IMR-90 (cell line): ENCODE measurements around the gene SMIM9. TPM values are rescaled to one million over a fixed set of nuclear protein-coding genes. Genes with fewer than 3 reads are reported as not detected.

ENCODE experiments used
- ATAC-seq: fragments of 200-7000 bp; cut with Tn5 transposase; 2 replicates; pipeline ENCODE4 v1.9.1; 2020; ENCODE audit warnings: low read depth, mild to moderate bottlenecking, moderate library complexity
- BruUV-seq: library from RNA; stranded (reverse); fragments of 400-500 nt; replicated peaks from 2 replicates; lab custom pipeline; 2021; lab: Mats Ljungman, UMichigan
- CTCF ChIA-PET: fragments of 300-600 bp; formaldehyde crosslinking; extraction: SDS; loops from one replicate; lab custom pipeline; 2021; ENCODE audit warnings: antibody characterized with exemption; lab: Yijun Ruan, JAX
- POLR2A ChIA-PET: fragments of 300-600 bp; sonication (Branson Sonifier 250); formaldehyde crosslinking; loops from one replicate; lab custom pipeline; 2022; ENCODE audit warnings: antibody characterized with exemption; ENCODE audit not compliant: unreplicated experiment; lab: Charles Lee
- DNase-seq: peaks from one replicate; pipeline ENCODE4 v3.0.0; 2013
- H2AFZ ChIP-seq: replicated peaks from 2 replicates; pipeline ENCODE3; 2013; ENCODE audit warnings: low read length, mild to moderate bottlenecking; ENCODE audit not compliant: poor library complexity
- H2AK5ac ChIP-seq: 2 replicates; pipeline ENCODE4 v1.6.1; 2013; ENCODE audit warnings: low read depth, low read length, inconsistent platforms
- H2AK9ac ChIP-seq: replicated peaks from 2 replicates; pipeline ENCODE3; 2013; ENCODE audit warnings: mild to moderate bottlenecking, low read depth, low read length, moderate library complexity; ENCODE audit not compliant: poor library complexity
- H2BK120ac ChIP-seq: 2 replicates; pipeline ENCODE4 v1.6.1; 2013; ENCODE audit warnings: low read depth, low read length, inconsistent platforms
- H2BK15ac ChIP-seq: 3 replicates; pipeline ENCODE4 v1.6.1; 2013; ENCODE audit warnings: low read depth, low read length, inconsistent platforms
- H2BK20ac ChIP-seq: 2 replicates; pipeline ENCODE4 v1.6.1; 2013; ENCODE audit warnings: low read depth, mild to moderate bottlenecking, inconsistent platforms, low read length, moderate library complexity
- H2BK5ac ChIP-seq: 2 replicates; pipeline ENCODE4 v1.6.1; 2013; ENCODE audit warnings: mild to moderate bottlenecking, low read depth, low read length, inconsistent platforms; ENCODE audit not compliant: poor library complexity, severe bottlenecking
- H3K14ac ChIP-seq: replicated peaks from 2 replicates; pipeline ENCODE4 v1.6.1; 2013; ENCODE audit warnings: low read depth, low read length, inconsistent platforms
- H3K18ac ChIP-seq: 2 replicates; pipeline ENCODE4 v1.6.1; 2013; ENCODE audit warnings: low read depth, low read length, control low read depth
- H3K23ac ChIP-seq: 2 replicates; pipeline ENCODE4 v1.6.1; 2013; ENCODE audit warnings: low read depth, low read length, inconsistent platforms
- H3K27ac ChIP-seq: 2 replicates; pipeline ENCODE4 v1.5.1; 2013; ENCODE audit warnings: mild to moderate bottlenecking, control low read depth, low read length; ENCODE audit not compliant: insufficient read depth
- H3K27me3 ChIP-seq: 2 replicates; pipeline ENCODE4 v1.6.1; 2013; ENCODE audit warnings: low read length; ENCODE audit not compliant: control insufficient read depth, insufficient read depth
- H3K36me3 ChIP-seq: 2 replicates; pipeline ENCODE4 v1.6.1; 2013; ENCODE audit warnings: low read length, mixed read lengths; ENCODE audit not compliant: control insufficient read depth, insufficient read depth
- H3K4ac ChIP-seq: 2 replicates; pipeline ENCODE4 v1.6.1; 2013; ENCODE audit warnings: low read depth, low read length, inconsistent platforms
- H3K4me1 ChIP-seq: 2 replicates; pipeline ENCODE4 v1.6.1; 2013; ENCODE audit warnings: low read length, mixed read lengths; ENCODE audit not compliant: control insufficient read depth, insufficient read depth
- H3K4me2 ChIP-seq: 2 replicates; pipeline ENCODE4 v1.6.1; 2013; ENCODE audit warnings: low read depth, mild to moderate bottlenecking, control low read depth, low read length, moderate library complexity
- H3K4me3 ChIP-seq: 2 replicates; pipeline ENCODE4 v1.5.1; 2013; ENCODE audit warnings: low read depth, mild to moderate bottlenecking, control low read depth, low read length, moderate library complexity; ENCODE audit not compliant: insufficient read depth
- H3K56ac ChIP-seq: 2 replicates; pipeline ENCODE4 v1.6.1; 2013; ENCODE audit warnings: low read length, inconsistent platforms; ENCODE audit not compliant: insufficient read depth; ENCODE audit errors: extremely low read depth
- H3K79me1 ChIP-seq, 2 experiments: 2 replicates each; pipeline ENCODE4 v1.6.1; 2013; ENCODE audit warnings: low read length in 2 of 2, inconsistent platforms in 1 of 2, low read depth in 1 of 2
- H3K9ac ChIP-seq: 2 replicates; pipeline ENCODE4 v1.6.1; 2013; ENCODE audit warnings: low read depth, low read length, control low read depth
- H3K9me1 ChIP-seq: 2 replicates; pipeline ENCODE4 v1.6.1; 2013; ENCODE audit warnings: low read length, inconsistent platforms; ENCODE audit not compliant: insufficient read depth
- H3K9me3 ChIP-seq: 2 replicates; pipeline ENCODE4 v1.6.1; 2013; ENCODE audit warnings: low read length; ENCODE audit not compliant: control insufficient read depth, insufficient read depth
- H4K20me1 ChIP-seq: 2 replicates; pipeline ENCODE4 v1.6.1; 2013; ENCODE audit warnings: low read length, inconsistent platforms; ENCODE audit not compliant: insufficient read depth
- H4K5ac ChIP-seq: 2 replicates; pipeline ENCODE4 v1.6.1; 2013; ENCODE audit warnings: mild to moderate bottlenecking, low read depth, low read length, control low read depth
- H4K8ac ChIP-seq, 2 experiments: 2 replicates each; pipeline ENCODE4 v1.6.1; 2013; ENCODE audit warnings: low read depth in 2 of 2, low read length in 2 of 2, control low read depth in 1 of 2, inconsistent platforms in 1 of 2
- H4K91ac ChIP-seq: 2 replicates; pipeline ENCODE4 v1.6.1; 2013; ENCODE audit warnings: low read depth, low read length, inconsistent platforms; ENCODE audit not compliant: insufficient read depth
- CHD1 ChIP-seq: IDR thresholded peaks from 2 replicates; pipeline ENCODE4 v1.6.1; 2012; ENCODE audit warnings: low read depth, low read length, improper control_type of control experiment
- POLR2A ChIP-seq: IDR thresholded peaks from 2 replicates; pipeline ENCODE4 v1.6.1; 2012; ENCODE audit warnings: mild to moderate bottlenecking, low read depth, low read length
- WGBS, 2 experiments: methylation state at CpG; one replicate each; pipeline versions ENCODE4 v1.1.5 to v1.1.7; 2013; ENCODE audit warnings: missing lambda C conversion rate in 2 of 2; ENCODE audit not compliant: insufficient read length in 1 of 2; ENCODE audit errors: extremely low coverage in 2 of 2; 5-methylcytosine and 5-hydroxymethylcytosine counted together
- dilution Hi-C: fragments of 300-500 bp; cut with HindIII; formaldehyde crosslinking; loops from one replicate; pipeline ENCODE4 v1.14.3; 2018; ENCODE audit warnings: low sequenced_read_pairs; ENCODE audit not compliant: unreplicated experiment
- in situ Hi-C: fragments of 300-500 bp; cut with MboI; formaldehyde crosslinking; loops from 3 replicates; pipeline ENCODE4 v1.14.3; 2019; ENCODE audit warnings: low sequenced_read_pairs, inconsistent platforms, mixed read lengths
- intact Hi-C: fragments of 100-400 bp; cut with micrococcal nuclease; formaldehyde crosslinking; loops from 2 replicates; pipeline ENCODE4 v1.10.0; 2022
- polyA plus RNA-seq, 3 experiments: library from polyadenylated mRNA; depleted of rRNA; stranded (reverse); fragments of >200 nt; gene quantifications; 2 replicates each; pipeline ENCODE4 v1.2.3, GENCODE V29; 2012; ENCODE audit warnings: low replicate concordance in 1 of 3
- total RNA-seq: library from RNA; depleted of rRNA; stranded (reverse); fragments of >200 nt; gene quantifications from 2 replicates; pipeline ENCODE4 v1.2.3, GENCODE V29; 2012

SMIM9 gene
- total and polyA plus RNA-seq, 2 of the 4 experiments (the other 2 are of a cell fraction), result not detected

- Histone ChIP-seq H3K14ac (no peak overlapping the region), H3K4me2 (no peak overlapping the region), H3K18ac (no peak overlapping the region), H3K79me1 (peaks cover 5 to 12% of the 10 kb centered on the region in 2 experiments; a peak in 3 of 4 replicates), H3K27ac (no peak overlapping the region), H2BK120ac (no peak overlapping the region), H3K9me1 (no peaks in the 10 kb centered on the region), H3K56ac (no peak overlapping the region), H2AFZ (no peak overlapping the region), H3K23ac (no peak overlapping the region), H4K20me1 (no peaks in the 10 kb centered on the region), H3K27me3 (no peaks in the 10 kb centered on the region), H2AK9ac (no peak overlapping the region), H3K4me3 (no peak overlapping the region), H4K5ac (no peak overlapping the region), H2BK15ac (no peak overlapping the region), H4K8ac (no peak overlapping the region), H3K9me3 (no peaks in the 10 kb centered on the region), H3K4ac (no peak overlapping the region), H2BK20ac (no peak overlapping the region), H3K4me1 (no peaks in the 10 kb centered on the region), H4K91ac (no peak overlapping the region), H3K36me3 (0 out of 2 replicates have a peak, but pooled peaks cover 1% of the 10 kb centered on the region), H3K9ac (no peak overlapping the region), H2AK5ac (no peak overlapping the region), H2BK5ac (no peak overlapping the region)
- dilution Hi-C loops (no loop called here), in situ Hi-C loops (no loop called here), intact Hi-C loops (no loop called here)
- ChIA-PET CTCF (no interaction called here), POLR2A (no interaction called here)
- ATAC-seq, result no peak
- TF ChIP-seq CHD1 (no peak), POLR2A (no peak)
- 73% methylated on average over 3 of the region's 8 CpGs; no CpG with 5 or more reads in 1 of the 2 experiments for WGBS, 2 experiments
- no peak for DNase-seq
- no TSS peak for BruUV-seq
Measured at GRCh38 chrX:154791939-154792338, 42.5 kb downstream of the SMIM9 start.
